Endothelial cell of umbilical vein (primary cell): ENCODE results near the gene OPCML. TPM values are rescaled to one million over a fixed set of nuclear protein-coding genes. Genes with fewer than 3 reads are reported as not detected.

Experiments
- BruUV-seq: library from RNA; stranded (reverse); fragments of 400-500 nt; replicated peaks from 2 replicates; lab custom pipeline; 2021; lab: Mats Ljungman, UMichigan
- CTCF ChIA-PET: fragments of 300-600, 350-600 bp; sonication (Branson Sonifier 250); formaldehyde crosslinking; loops from one replicate; lab custom pipeline; 2021; ENCODE audit warnings: antibody characterized with exemption, inconsistent platforms; lab: Charles Lee
- POLR2A ChIA-PET: fragments of 300-600, 350-600 bp; sonication (Branson Sonifier 250); formaldehyde crosslinking; loops from one replicate; lab custom pipeline; 2021; ENCODE audit warnings: antibody characterized with exemption, inconsistent platforms; lab: Charles Lee
- DNase-seq: peaks from one replicate; pipeline ENCODE4 v3.0.0-alpha.2; 2011; ENCODE audit warnings: low read depth, low spot score
- FAIRE-seq: peaks from 2 replicates; lab custom pipeline; 2011; peaks lifted over from hg19 to GRCh38; lab: Jason Lieb, UNC
- H2AFZ ChIP-seq: 2 replicates; pipeline ENCODE4 v1.6.0; 2012; ENCODE audit warnings: low read depth, low read length, control low read depth, inconsistent platforms
- H3K27ac ChIP-seq: 2 replicates; pipeline ENCODE4 v1.5.1; 2011; ENCODE audit warnings: low read depth, mild to moderate bottlenecking, control low read depth, low read length, moderate library complexity; ENCODE audit not compliant: insufficient read depth
- H3K27me3 ChIP-seq, 2 experiments: 2 replicates each; pipeline versions ENCODE4 v1.6.0 to v1.6.1; 2011; ENCODE audit warnings: low read length in 2 of 2, mixed read lengths in 1 of 2; ENCODE audit not compliant: control insufficient read depth in 2 of 2, insufficient read depth in 2 of 2
- H3K36me3 ChIP-seq, 2 experiments: 2 replicates in 1 of 2; 3 replicates in 1 of 2; pipeline ENCODE4 v1.5.1; 2011; ENCODE audit warnings: low read length in 2 of 2, mild to moderate bottlenecking in 1 of 2, moderate library complexity in 1 of 2; ENCODE audit not compliant: control insufficient read depth in 2 of 2, insufficient read depth in 2 of 2; ENCODE audit errors: extremely low read depth in 1 of 2
- H3K4me1 ChIP-seq: 3 replicates; pipeline ENCODE4 v1.5.1; 2011; ENCODE audit warnings: mild to moderate bottlenecking, low read length; ENCODE audit not compliant: control insufficient read depth, insufficient read depth; ENCODE audit errors: extremely low read depth
- H3K4me2 ChIP-seq: 2 replicates; pipeline ENCODE4 v1.6.1; 2011; ENCODE audit warnings: low read length, control low read depth, mixed read lengths; ENCODE audit not compliant: insufficient read depth
- H3K4me3 ChIP-seq, 3 experiments: fragments of 200-600 bp in 1 of 3; sonication (generic), shearing (Covaris generic) in 1 of 3; replicated peaks in 1 of 3; 2 replicates each; pipeline ENCODE4 v1.5.1; 2011 to 2016; ENCODE audit warnings: control low read depth in 3 of 3, low read length in 3 of 3, mild to moderate bottlenecking in 2 of 3, inconsistent platforms in 1 of 3, low read depth in 1 of 3, moderate library complexity in 1 of 3; ENCODE audit not compliant: insufficient read depth in 1 of 3
- H3K79me2 ChIP-seq: 2 replicates; pipeline ENCODE4 v1.6.0; 2012; ENCODE audit warnings: low read length, inconsistent platforms; ENCODE audit not compliant: control insufficient read depth, insufficient read depth
- H3K9ac ChIP-seq: replicated peaks from 2 replicates; pipeline ENCODE3; 2011; ENCODE audit warnings: low read length, control low read depth; ENCODE audit not compliant: insufficient read depth; ENCODE audit errors: extremely low read depth
- H3K9me1 ChIP-seq: replicated peaks from 3 replicates; pipeline ENCODE4 v1.6.0; 2011; ENCODE audit warnings: mild to moderate bottlenecking, low read length; ENCODE audit not compliant: control insufficient read depth, insufficient read depth; ENCODE audit errors: extremely low read depth
- H3K9me3 ChIP-seq: replicated peaks from 2 replicates; pipeline ENCODE4 v1.5.1; 2012; ENCODE audit warnings: low read length, inconsistent platforms; ENCODE audit not compliant: control insufficient read depth, insufficient read depth
- H4K20me1 ChIP-seq: replicated peaks from 2 replicates; pipeline ENCODE3; 2011; ENCODE audit warnings: mild to moderate bottlenecking, low read length; ENCODE audit not compliant: control insufficient read depth, insufficient read depth; ENCODE audit errors: extremely low read depth
- CTCF ChIP-seq, 2 donors: IDR thresholded peaks; 1 replicate in 1 of 2; 2 replicates in 1 of 2; pipeline ENCODE4 v1.5.1; 2011; ENCODE audit warnings: low read length in 2 of 2, mild to moderate bottlenecking in 2 of 2, moderate library complexity in 2 of 2, control low read depth in 1 of 2, inconsistent platforms in 1 of 2, low read depth in 1 of 2; ENCODE audit not compliant: insufficient read depth in 1 of 2; ENCODE audit errors: extremely low read depth in 1 of 2
- EZH2 ChIP-seq: IDR thresholded peaks from 2 replicates; pipeline ENCODE4 v1.6.1; 2012; ENCODE audit warnings: borderline replicate concordance, low read depth, mild to moderate bottlenecking, moderate library complexity, low read length, inconsistent platforms; ENCODE audit not compliant: severe bottlenecking
- FOS ChIP-seq: IDR thresholded peaks from 2 replicates; pipeline ENCODE4 v1.6.1; 2011; ENCODE audit warnings: mild to moderate bottlenecking, low read length, moderate library complexity, borderline replicate concordance; ENCODE audit not compliant: insufficient read depth
- GATA2 ChIP-seq: IDR thresholded peaks from 2 replicates; pipeline ENCODE4 v1.7.0; 2011; ENCODE audit warnings: low read depth, mild to moderate bottlenecking, moderate library complexity, mixed read lengths, low read length; ENCODE audit not compliant: insufficient read length, insufficient read depth
- JUN ChIP-seq: IDR thresholded peaks from 2 replicates; pipeline ENCODE4 v1.6.1; 2011; ENCODE audit warnings: borderline replicate concordance, low read depth; ENCODE audit not compliant: insufficient read length, insufficient read depth
- MAX ChIP-seq: IDR thresholded peaks from 2 replicates; pipeline ENCODE4 v1.6.1; 2011; ENCODE audit not compliant: insufficient read depth, insufficient read length
- MYC ChIP-seq: IDR thresholded peaks from one replicate; pipeline ENCODE4 v1.6.1; 2011; ENCODE audit warnings: mild to moderate bottlenecking, low read depth, low read length
- POLR2A ChIP-seq: IDR thresholded peaks from 2 replicates; pipeline ENCODE4 v1.6.1; 2012; ENCODE audit warnings: low read depth, mild to moderate bottlenecking, control low read depth, low read length
- POLR2AphosphoS5 ChIP-seq: IDR thresholded peaks from 2 replicates; pipeline ENCODE4 v1.6.1; 2012; ENCODE audit warnings: low read depth, mild to moderate bottlenecking, control low read depth, low read length, moderate library complexity; ENCODE audit not compliant: insufficient read depth
- dilution Hi-C: fragments of 300-500 bp; cut with MboI; formaldehyde crosslinking; loops from one replicate; pipeline ENCODE4 v1.15.0; 2019; ENCODE audit warnings: low sequenced_read_pairs; ENCODE audit not compliant: extremely low pct_ligation_motif_present
- intact Hi-C: fragments of 100-400 bp; cut with micrococcal nuclease; formaldehyde crosslinking; loops from one replicate; pipeline ENCODE4 v1.10.0; 2022
- polyA plus RNA-seq, 4 experiments: library from polyadenylated mRNA; depleted of rRNA in 3 of 4; stranded (reverse) in 3 of 4; unstranded in 1 of 4; fragments of >200 nt; gene quantifications; 2 replicates each; pipeline versions ENCODE4 v1.2.1 to v1.2.3, GENCODE V29; 2011 to 2012; ENCODE audit warnings: missing spikeins in 1 of 4
- total RNA-seq: library from RNA; stranded (reverse); gene quantifications from 2 replicates; pipeline ENCODE4 v1.2.3, GENCODE V29; 2021

The OPCML gene
- total and polyA plus RNA-seq, 2 donors (not counting 3 experiments of a cell fraction or from before 2014, with no cell fraction given): not detected

GRCh38 chr11:133516845-133517244 is 15.5 kb downstream of the OPCML start:
- intact Hi-C loops: no loop called here
- CTCF ChIA-PET: no interaction called here
- POLR2A ChIA-PET: no interaction called here

More at GRCh38 chr11:133516845-133517244, 15.5 kb downstream of the OPCML start:
- H4K20me1 ChIP-seq: no peaks in the 10 kb centered on the region
- H3K4me1 ChIP-seq: no peaks in the 10 kb centered on the region
- H3K27me3 ChIP-seq: no peaks in the 10 kb centered on the region
- dilution Hi-C loops: no loop called here
- DNase-seq (no peak), FAIRE-seq (no peak)
- no peak overlapping the region for H3K4me2 ChIP-seq
- no peaks in the 10 kb centered on the region for H3K36me3 ChIP-seq
- no TSS peak for BruUV-seq
- no peak overlapping the region for H2AFZ ChIP-seq
- TF ChIP-seq MYC: no peak
- TF ChIP-seq MAX: no peak
- no peak for TF ChIP-seq EZH2
- TF ChIP-seq GATA2: no peak
- no peak for TF ChIP-seq POLR2AphosphoS5
- no peak for TF ChIP-seq CTCF (IDR thresholded peaks at IDR 0.05; ENCODE audit: extremely low read depth in 1 of 2, insufficient read depth in 1 of 2, low read depth in 1 of 2, low read length in 2 of 2)
- TF ChIP-seq POLR2A: no peak
- no peak for TF ChIP-seq JUN
- no peak for TF ChIP-seq FOS
- no peak overlapping the region for H3K9ac ChIP-seq
- H3K4me3 ChIP-seq: no peak overlapping the region
- H3K79me2 ChIP-seq: no peaks in the 10 kb centered on the region
- no peak overlapping the region for H3K27ac ChIP-seq
- no peaks in the 10 kb centered on the region for H3K9me1 ChIP-seq
- peaks cover 3% of the 10 kb centered on the region for H3K9me3 ChIP-seq
